Measurements from ENCODE around the gene CMTM2.
"Not testable (repeated sequence)": the region's sequence is repeated elsewhere in the genome, so short reads cannot be mapped to it uniquely, and the experiment has no call there.

Gene CMTM2

GRCh38 chr16:66605979-66606751 is 26.9 kb downstream of the CMTM2 start:
- H3K9ac ChIP-seq (ENCODE audit: low read length) = peak overlapping the region; percentile 64
- H3K9me3 ChIP-seq (ENCODE audit: control insufficient read depth, low read length) = no peaks in the 10 kb centered on the region
- peaks cover 7% of the 10 kb centered on the region for H3K36me3 ChIP-seq (ENCODE audit: control insufficient read depth, insufficient read depth, low read length)
- H3K27me3 ChIP-seq (ENCODE audit: control insufficient read depth, insufficient read depth, low read length) = no peaks in the 10 kb centered on the region
- H3K4me3 ChIP-seq (ENCODE audit: low read length) = no peak overlapping the region
- H3K4me1 ChIP-seq (ENCODE audit: control insufficient read depth, insufficient read depth, low read length) = peaks cover 31% of the 10 kb centered on the region

GRCh38 chr16:66608241-66609138 is 29.2 kb downstream of the CMTM2 start:
- Histone ChIP-seq H3K9ac (ENCODE audit: low read length) (no peak overlapping the region), H3K36me3 (ENCODE audit: control insufficient read depth, insufficient read depth, low read length) (peaks cover 7% of the 10 kb centered on the region), H3K27me3 (ENCODE audit: control insufficient read depth, insufficient read depth, low read length) (no peaks in the 10 kb centered on the region), H3K4me1 (ENCODE audit: control insufficient read depth, insufficient read depth, low read length) (peaks cover 30% of the 10 kb centered on the region), H3K4me3 (ENCODE audit: low read length) (no peak overlapping the region), H3K9me3 (ENCODE audit: control insufficient read depth, low read length) (no peaks in the 10 kb centered on the region)

DNA sequence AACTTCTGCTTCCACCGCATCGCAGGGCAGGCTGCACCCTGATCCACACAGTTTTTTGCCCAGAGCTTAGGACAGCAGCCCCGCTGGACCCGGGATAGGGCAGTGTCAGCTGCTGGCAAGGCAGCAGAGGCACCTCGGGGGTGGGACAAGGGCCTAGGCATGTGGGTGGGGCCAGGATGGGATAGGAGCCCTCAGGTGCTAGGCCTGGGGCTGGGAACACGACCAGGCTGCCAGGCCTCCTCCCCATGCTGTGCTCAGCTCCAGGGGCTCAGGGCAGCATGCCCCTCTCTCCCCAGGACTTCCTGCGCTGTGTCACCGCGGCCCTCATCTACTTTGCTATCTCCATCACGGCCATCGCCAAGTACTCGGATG is 29.9 kb downstream of the CMTM2 start:
- Histone ChIP-seq H3K9ac (ENCODE audit: low read length) (no peak overlapping the region), H3K9me3 (ENCODE audit: control insufficient read depth, low read length) (no peaks in the 10 kb centered on the region), H3K4me1 (ENCODE audit: control insufficient read depth, insufficient read depth, low read length) (peaks cover 24% of the 10 kb centered on the region), H3K36me3 (ENCODE audit: control insufficient read depth, insufficient read depth, low read length) (peaks cover 8% of the 10 kb centered on the region), H3K27me3 (ENCODE audit: control insufficient read depth, insufficient read depth, low read length) (no peaks in the 10 kb centered on the region), H3K4me3 (ENCODE audit: low read length) (no peak overlapping the region)

GRCh38 chr16:66610111-66610820 is 31.0 kb downstream of the CMTM2 start:
- Histone ChIP-seq H3K9me3 (ENCODE audit: control insufficient read depth, low read length) (no peaks in the 10 kb centered on the region), H3K4me1 (ENCODE audit: control insufficient read depth, insufficient read depth, low read length) (peaks cover 24% of the 10 kb centered on the region), H3K9ac (ENCODE audit: low read length) (no peak overlapping the region), H3K27me3 (ENCODE audit: control insufficient read depth, insufficient read depth, low read length) (no peaks in the 10 kb centered on the region), H3K36me3 (ENCODE audit: control insufficient read depth, insufficient read depth, low read length) (peaks cover 10% of the 10 kb centered on the region), H3K4me3 (ENCODE audit: low read length) (no peak overlapping the region)

- H3K9me3 ChIP-seq (ENCODE audit: control insufficient read depth, low read length); H3K27me3 ChIP-seq (ENCODE audit: control insufficient read depth, insufficient read depth, low read length); H3K4me3 ChIP-seq (ENCODE audit: low read length); H3K9ac ChIP-seq (ENCODE audit: low read length): not testable (repeated sequence)
- Histone ChIP-seq H3K36me3 (ENCODE audit: control insufficient read depth, insufficient read depth, low read length) (peaks cover 10% of the 10 kb centered on the region), H3K4me1 (ENCODE audit: control insufficient read depth, insufficient read depth, low read length) (peaks cover 14% of the 10 kb centered on the region)
Observed at GRCh38 chr16:66611911-66612310, 32.6 kb downstream of the CMTM2 start.

GRCh38 chr16:66612422-66612821 is 33.2 kb downstream of the CMTM2 start:
- Histone ChIP-seq H3K9ac (ENCODE audit: low read length) (no peak overlapping the region), H3K4me1 (ENCODE audit: control insufficient read depth, insufficient read depth, low read length) (peaks cover 14% of the 10 kb centered on the region), H3K4me3 (ENCODE audit: low read length) (no peak overlapping the region), H3K36me3 (ENCODE audit: control insufficient read depth, insufficient read depth, low read length) (peaks cover 10% of the 10 kb centered on the region), H3K9me3 (ENCODE audit: control insufficient read depth, low read length) (no peaks in the 10 kb centered on the region), H3K27me3 (ENCODE audit: control insufficient read depth, insufficient read depth, low read length) (no peaks in the 10 kb centered on the region)

DNA sequence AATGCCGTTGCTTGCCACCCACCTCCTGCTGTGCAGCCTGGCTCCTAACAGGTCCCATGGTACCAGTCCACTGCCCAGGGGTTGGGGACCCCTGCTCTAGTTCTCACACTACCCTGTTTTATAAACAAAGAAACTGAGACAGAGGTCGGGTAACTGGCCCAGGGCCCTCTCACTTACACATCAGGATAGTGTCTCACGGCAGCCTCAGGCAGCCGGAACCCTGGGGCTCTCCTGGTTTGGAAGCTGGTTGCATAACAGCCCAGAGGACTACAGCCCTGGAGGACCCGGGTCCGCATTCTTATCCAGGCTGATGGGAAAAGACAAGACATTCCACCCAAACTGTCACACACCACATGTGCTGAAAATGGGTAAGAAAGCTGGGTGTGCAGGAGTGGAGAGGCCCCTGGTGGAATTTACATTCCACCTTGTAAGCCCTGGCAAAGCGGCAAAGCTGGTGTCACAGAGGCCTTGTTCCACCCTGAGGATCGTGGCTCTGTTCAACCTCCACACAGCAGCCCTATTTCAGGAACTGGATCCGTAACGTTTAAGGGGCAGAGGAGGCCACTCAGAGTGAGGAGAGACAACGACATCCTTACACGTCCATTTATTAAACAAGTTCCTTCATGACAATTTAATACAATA is 35.0 kb downstream of the CMTM2 start:
- Histone ChIP-seq H3K36me3 (ENCODE audit: control insufficient read depth, insufficient read depth, low read length) (peaks cover 15% of the 10 kb centered on the region), H3K9ac (ENCODE audit: low read length) (no peak overlapping the region), H3K9me3 (ENCODE audit: control insufficient read depth, low read length) (no peaks in the 10 kb centered on the region), H3K4me3 (ENCODE audit: low read length) (no peak overlapping the region), H3K27me3 (ENCODE audit: control insufficient read depth, insufficient read depth, low read length) (no peaks in the 10 kb centered on the region), H3K4me1 (ENCODE audit: control insufficient read depth, insufficient read depth, low read length) (peaks cover 15% of the 10 kb centered on the region)

GRCh38 chr16:66616169-66616568 is 36.9 kb downstream of the CMTM2 start:
- no peaks in the 10 kb centered on the region for H3K27me3 ChIP-seq (ENCODE audit: control insufficient read depth, insufficient read depth, low read length)
- no peak overlapping the region for H3K9ac ChIP-seq (ENCODE audit: low read length)
- H3K4me3 ChIP-seq (ENCODE audit: low read length) = no peak overlapping the region
- H3K36me3 ChIP-seq (ENCODE audit: control insufficient read depth, insufficient read depth, low read length) = peaks cover 7% of the 10 kb centered on the region
- H3K4me1 ChIP-seq (ENCODE audit: control insufficient read depth, insufficient read depth, low read length) = peaks cover 18% of the 10 kb centered on the region
- H3K9me3 ChIP-seq (ENCODE audit: control insufficient read depth, low read length) = no peaks in the 10 kb centered on the region

- Histone ChIP-seq H3K9ac (ENCODE audit: low read length) (no peak overlapping the region), H3K36me3 (ENCODE audit: control insufficient read depth, insufficient read depth, low read length) (peaks cover 11% of the 10 kb centered on the region), H3K4me1 (ENCODE audit: control insufficient read depth, insufficient read depth, low read length) (peaks cover 18% of the 10 kb centered on the region), H3K9me3 (ENCODE audit: control insufficient read depth, low read length) (no peaks in the 10 kb centered on the region), H3K4me3 (ENCODE audit: low read length) (no peak overlapping the region), H3K27me3 (ENCODE audit: control insufficient read depth, insufficient read depth, low read length) (no peaks in the 10 kb centered on the region)
Observed at GRCh38 chr16:66616592-66616991, 37.3 kb downstream of the CMTM2 start.

DNA sequence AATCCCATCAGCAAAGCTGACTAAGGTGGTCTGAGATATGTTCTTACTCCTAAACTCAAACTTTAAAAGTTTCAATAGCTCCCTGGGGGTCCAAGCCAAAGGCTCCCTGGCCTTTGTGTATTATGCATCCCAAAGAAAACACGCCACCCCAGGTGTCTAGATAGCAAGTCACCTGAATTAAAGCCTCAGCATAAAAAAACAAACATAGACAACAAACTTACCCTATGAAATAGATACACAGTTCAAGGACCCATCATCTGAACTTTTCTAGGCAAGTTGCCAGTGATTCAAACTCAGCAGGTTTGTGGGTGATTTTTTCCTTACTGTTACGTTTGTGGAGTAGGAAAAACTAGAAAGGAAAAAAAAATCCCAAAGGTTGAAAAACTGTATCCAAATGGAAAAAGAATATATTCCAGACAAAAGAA is 37.8 kb downstream of the CMTM2 start:
- H3K9ac ChIP-seq (ENCODE audit: low read length) = no peak overlapping the region
- H3K4me1 ChIP-seq (ENCODE audit: control insufficient read depth, insufficient read depth, low read length) = peaks cover 18% of the 10 kb centered on the region
- H3K36me3 ChIP-seq (ENCODE audit: control insufficient read depth, insufficient read depth, low read length) = peaks cover 15% of the 10 kb centered on the region
- no peaks in the 10 kb centered on the region for H3K27me3 ChIP-seq (ENCODE audit: control insufficient read depth, insufficient read depth, low read length)
- no peaks in the 10 kb centered on the region for H3K9me3 ChIP-seq (ENCODE audit: control insufficient read depth, low read length)
- no peak overlapping the region for H3K4me3 ChIP-seq (ENCODE audit: low read length)

DNA sequence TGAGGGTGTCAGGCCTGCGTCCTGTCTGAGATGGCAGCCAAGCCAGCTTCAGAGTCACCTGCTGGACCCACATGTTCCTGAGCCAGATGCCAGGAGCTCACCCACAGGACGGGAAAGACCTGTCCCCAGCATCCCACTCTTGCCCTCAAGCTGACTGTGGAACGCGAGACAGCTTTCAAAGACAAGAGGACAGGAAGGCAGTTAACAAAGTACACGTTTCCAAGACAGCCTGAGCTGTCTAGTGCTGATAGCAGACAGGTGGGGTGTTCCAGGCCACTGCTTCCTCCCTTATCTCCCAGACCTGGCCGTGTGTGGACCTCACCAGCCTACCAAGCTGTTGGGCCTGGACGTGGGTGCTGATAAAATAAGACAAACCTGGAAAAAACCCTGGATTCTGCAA is 38.5 kb downstream of the CMTM2 start:
- no peaks in the 10 kb centered on the region for H3K9me3 ChIP-seq (ENCODE audit: control insufficient read depth, low read length)
- no peak overlapping the region for H3K4me3 ChIP-seq (ENCODE audit: low read length)
- H3K4me1 ChIP-seq (ENCODE audit: control insufficient read depth, insufficient read depth, low read length) = peaks cover 24% of the 10 kb centered on the region
- H3K27me3 ChIP-seq (ENCODE audit: control insufficient read depth, insufficient read depth, low read length) = no peaks in the 10 kb centered on the region
- peaks cover 22% of the 10 kb centered on the region for H3K36me3 ChIP-seq (ENCODE audit: control insufficient read depth, insufficient read depth, low read length)
- H3K9ac ChIP-seq (ENCODE audit: low read length) = no peak overlapping the region
